KMS-11 (cell line): ENCODE measurements around the gene ISY1.
A peak's percentile ranks its signal among the peaks of the same experiment; 100 is the strongest.

Experiments
- H2AFZ ChIP-seq: fragments of 200-600 bp; sonication (generic); 2 replicates; pipeline ENCODE4 v1.6.1; 2016; ENCODE audit warnings: antibody characterized with exemption, mixed run types, low read depth
- H3K27ac ChIP-seq: fragments of 200-600 bp; sonication (generic); 2 replicates; pipeline ENCODE4 v1.6.1; 2016; ENCODE audit warnings: mild to moderate bottlenecking, mixed run types
- H3K27me3 ChIP-seq: fragments of 200-600 bp; sonication (generic); 2 replicates; pipeline ENCODE4 v1.6.1; 2017; ENCODE audit warnings: mild to moderate bottlenecking, low read depth, mixed run types, moderate library complexity; ENCODE audit not compliant: insufficient read depth
- H3K36me3 ChIP-seq: fragments of 200-600 bp; sonication (generic); 2 replicates; pipeline ENCODE4 v1.6.1; 2017; ENCODE audit warnings: mild to moderate bottlenecking, mixed run types; ENCODE audit not compliant: insufficient read depth
- H3K4me1 ChIP-seq: fragments of 200-600 bp; sonication (generic); 2 replicates; pipeline ENCODE4 v1.6.1; 2016; ENCODE audit warnings: mild to moderate bottlenecking, low read depth, mixed run types; ENCODE audit not compliant: poor library complexity, severe bottlenecking
- H3K4me2 ChIP-seq: fragments of 200-600 bp; sonication (generic); 2 replicates; pipeline ENCODE4 v1.7.0; 2016; ENCODE audit warnings: mild to moderate bottlenecking, mixed run types
- H3K4me3 ChIP-seq: fragments of 200-600 bp; sonication (generic); IDR thresholded peaks from 2 replicates; pipeline ENCODE4 v1.6.1; 2017; ENCODE audit warnings: low read depth, low read length, mixed read lengths; ENCODE audit not compliant: insufficient read depth
- H3K79me2 ChIP-seq: fragments of 200-600 bp; sonication (generic); 2 replicates; pipeline ENCODE4 v1.6.1; 2016; ENCODE audit warnings: low read depth, mixed run types; ENCODE audit not compliant: insufficient read depth
- H3K9ac ChIP-seq: fragments of 200-600 bp; sonication (generic); 2 replicates; pipeline ENCODE4 v1.6.1; 2016; ENCODE audit warnings: mild to moderate bottlenecking, mixed run types
- H4K20me1 ChIP-seq: fragments of 200-600 bp; sonication (generic); 2 replicates; pipeline ENCODE4 v1.6.1; 2016; ENCODE audit warnings: mild to moderate bottlenecking, mixed run types; ENCODE audit not compliant: insufficient read depth
- TF ChIP-seq, protein P1 (sequence below): fragments of 200-600 bp; sonication (generic); conservative IDR thresholded peaks from 2 replicates; pipeline ENCODE4 v1.6.1; 2017; ENCODE audit warnings: low read depth, mild to moderate bottlenecking, antibody characterized with exemption, low read length, moderate library complexity, mixed read lengths

The ISY1 gene

DNA sequence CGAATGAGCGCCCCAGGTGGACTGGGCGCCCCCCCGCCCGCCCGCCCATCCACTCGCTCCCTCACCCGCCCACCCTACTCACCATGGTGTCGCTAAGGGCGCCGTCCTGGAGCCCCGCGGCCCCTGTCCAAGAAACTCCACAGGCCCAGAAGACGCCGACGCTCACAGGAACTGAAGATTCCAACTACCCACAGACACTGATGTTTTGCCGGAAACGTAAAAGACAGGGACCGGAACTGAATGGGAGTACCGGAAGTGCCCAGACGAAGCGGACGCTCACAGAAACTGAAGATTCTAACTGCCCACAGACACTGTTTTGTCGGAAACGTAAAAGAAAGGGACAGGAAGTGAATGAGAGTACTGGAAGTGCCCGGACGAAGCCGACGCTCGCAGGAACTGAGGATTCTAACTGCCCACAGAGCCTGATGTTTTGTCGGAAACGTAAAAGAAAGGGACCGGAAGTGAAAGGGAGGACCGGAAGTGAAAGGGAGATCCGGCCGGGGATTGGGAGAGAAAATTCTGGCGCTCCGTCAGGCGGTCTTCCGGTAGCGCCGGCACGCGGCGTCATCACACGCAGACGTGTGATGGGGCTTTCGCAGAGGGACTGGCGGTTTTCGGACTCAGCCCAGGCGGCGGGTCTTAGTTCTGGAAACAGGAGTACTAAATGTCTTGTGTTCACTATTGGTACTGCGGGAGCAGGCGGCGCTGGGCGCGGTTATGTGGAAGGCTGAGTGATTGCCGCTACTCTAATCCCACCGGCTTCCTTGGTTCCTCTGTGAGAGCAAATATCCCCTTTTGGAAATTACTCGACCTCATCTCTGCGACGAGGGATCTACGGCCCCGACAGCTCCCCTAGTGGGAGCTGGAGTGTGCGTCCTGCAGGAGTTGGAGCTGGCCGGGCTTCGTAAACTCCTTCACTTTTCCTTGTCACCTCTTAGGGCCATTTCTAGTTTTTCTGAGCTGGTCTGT is at the start of gene ISY1:
Gene ISY1 (minus strand): TSS at position 173 of the 969 bp plus-strand sequence. CDS start 88 bp downstream, at position 85.
- H3K79me2 ChIP-seq: peaks cover 27% of the 10 kb centered on the region
- H3K36me3 ChIP-seq: no peaks in the 10 kb centered on the region
- peak within 1 kb of the TSS; percentile 92 for H3K27ac ChIP-seq
- H4K20me1 ChIP-seq: no peaks in the 10 kb centered on the region
- TF ChIP-seq, protein P1, sequence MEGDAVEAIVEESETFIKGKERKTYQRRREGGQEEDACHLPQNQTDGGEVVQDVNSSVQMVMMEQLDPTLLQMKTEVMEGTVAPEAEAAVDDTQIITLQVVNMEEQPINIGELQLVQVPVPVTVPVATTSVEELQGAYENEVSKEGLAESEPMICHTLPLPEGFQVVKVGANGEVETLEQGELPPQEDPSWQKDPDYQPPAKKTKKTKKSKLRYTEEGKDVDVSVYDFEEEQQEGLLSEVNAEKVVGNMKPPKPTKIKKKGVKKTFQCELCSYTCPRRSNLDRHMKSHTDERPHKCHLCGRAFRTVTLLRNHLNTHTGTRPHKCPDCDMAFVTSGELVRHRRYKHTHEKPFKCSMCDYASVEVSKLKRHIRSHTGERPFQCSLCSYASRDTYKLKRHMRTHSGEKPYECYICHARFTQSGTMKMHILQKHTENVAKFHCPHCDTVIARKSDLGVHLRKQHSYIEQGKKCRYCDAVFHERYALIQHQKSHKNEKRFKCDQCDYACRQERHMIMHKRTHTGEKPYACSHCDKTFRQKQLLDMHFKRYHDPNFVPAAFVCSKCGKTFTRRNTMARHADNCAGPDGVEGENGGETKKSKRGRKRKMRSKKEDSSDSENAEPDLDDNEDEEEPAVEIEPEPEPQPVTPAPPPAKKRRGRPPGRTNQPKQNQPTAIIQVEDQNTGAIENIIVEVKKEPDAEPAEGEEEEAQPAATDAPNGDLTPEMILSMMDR: peak; percentile 82
- no peaks in the 10 kb centered on the region for H3K27me3 ChIP-seq
- peak within 1 kb of the TSS; percentile 81 for H3K4me3 ChIP-seq
- peaks cover 38% of the 10 kb centered on the region for H3K4me1 ChIP-seq
- peak within 1 kb of the TSS; percentile 82 for H3K4me2 ChIP-seq
- H3K9ac ChIP-seq: peak within 1 kb of the TSS; percentile 79
- H2AFZ ChIP-seq: peak within 1 kb of the TSS; percentile 80

DNA sequence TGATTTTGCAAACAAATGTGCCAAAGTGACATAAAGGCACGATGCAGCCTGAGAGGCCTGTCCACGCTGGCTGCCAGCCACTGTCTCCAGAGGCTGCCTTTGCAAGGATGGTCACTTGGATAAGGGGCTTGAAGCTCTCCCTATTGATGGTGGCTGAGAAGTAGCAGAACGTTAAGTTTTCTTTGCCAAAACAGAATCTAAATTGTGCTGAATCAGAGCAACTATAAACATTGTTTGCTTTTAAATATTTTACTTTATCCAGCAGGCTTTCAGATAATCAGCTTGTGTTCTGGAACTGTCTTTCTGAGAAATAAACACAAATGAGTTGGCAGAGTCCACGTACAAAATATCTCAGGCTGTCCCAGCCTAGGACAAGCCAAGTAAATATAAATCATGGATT is 46.6 kb upstream of the ISY1 start:
- no peaks in the 10 kb centered on the region for H3K36me3 ChIP-seq
- no peak overlapping the region for H3K9ac ChIP-seq
- H3K4me3 ChIP-seq: no peak overlapping the region
- no peaks in the 10 kb centered on the region for H3K4me1 ChIP-seq
- TF ChIP-seq, protein P1: no peak
- no peak overlapping the region for H2AFZ ChIP-seq
- H3K27me3 ChIP-seq: no peaks in the 10 kb centered on the region
- no peak overlapping the region for H3K27ac ChIP-seq
- H4K20me1 ChIP-seq: no peaks in the 10 kb centered on the region
- H3K79me2 ChIP-seq: no peaks in the 10 kb centered on the region
- H3K4me2 ChIP-seq: no peak overlapping the region

DNA sequence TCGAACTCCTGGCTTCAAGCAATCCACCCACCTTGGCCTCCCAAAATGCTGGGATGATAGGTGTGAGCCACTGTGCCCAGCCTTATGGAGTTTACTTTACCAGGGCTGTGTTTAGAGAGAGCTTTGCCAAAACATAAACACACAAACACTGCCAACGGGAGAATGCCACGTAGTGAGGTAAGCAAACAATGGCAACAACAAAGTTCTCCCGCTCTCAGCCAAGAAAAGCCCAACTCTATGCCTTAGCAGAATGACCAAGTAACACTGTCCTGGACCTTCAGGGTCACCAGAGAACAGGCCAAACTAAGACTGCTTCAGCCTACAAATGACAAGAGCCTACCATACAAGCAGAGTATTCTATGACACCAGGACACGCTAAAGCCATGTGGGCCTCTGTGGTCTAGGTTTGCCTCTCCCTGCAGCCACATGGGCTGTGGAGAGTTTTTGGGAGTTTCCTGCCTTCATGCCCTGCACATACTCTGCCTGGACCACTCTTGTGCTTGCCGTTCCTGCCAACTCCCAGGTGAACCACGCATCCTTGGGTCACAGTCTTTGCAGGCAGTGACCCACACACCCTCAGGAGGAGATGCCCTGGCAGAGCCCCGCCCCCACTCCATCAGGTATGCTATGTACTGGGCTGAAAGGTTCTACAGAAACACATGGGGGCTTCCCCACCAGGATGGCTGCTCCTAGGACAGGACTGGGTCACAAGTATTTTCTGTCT is 44.4 kb upstream of the ISY1 start:
- no peak overlapping the region for H3K4me2 ChIP-seq
- TF ChIP-seq, protein P1: no peak
- H3K9ac ChIP-seq: no peak overlapping the region
- H3K4me1 ChIP-seq: no peaks in the 10 kb centered on the region
- no peaks in the 10 kb centered on the region for H3K79me2 ChIP-seq
- no peaks in the 10 kb centered on the region for H4K20me1 ChIP-seq
- no peaks in the 10 kb centered on the region for H3K36me3 ChIP-seq
- H3K4me3 ChIP-seq: no peak overlapping the region
- no peak overlapping the region for H3K27ac ChIP-seq
- H2AFZ ChIP-seq: no peak overlapping the region
- H3K27me3 ChIP-seq: no peaks in the 10 kb centered on the region

DNA sequence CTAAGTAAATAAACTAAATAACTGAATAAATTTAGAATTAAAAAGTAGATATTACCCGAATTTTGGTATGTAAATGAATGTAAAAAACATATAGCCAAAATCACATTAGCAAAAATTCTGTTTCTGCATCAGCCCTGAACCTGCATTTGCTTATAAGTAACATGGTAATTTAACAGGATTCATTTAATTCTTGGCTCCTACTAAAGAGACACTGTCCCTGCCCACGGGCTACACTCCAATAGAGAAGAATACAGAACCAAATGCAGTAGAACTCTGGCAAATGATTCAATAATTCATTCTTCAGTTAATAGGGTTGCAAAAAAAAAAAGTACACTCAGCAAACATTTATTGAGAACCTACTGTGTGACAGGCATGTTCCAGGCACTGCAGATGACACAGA is 43.6 kb upstream of the ISY1 start:
- Histone ChIP-seq H3K27ac (no peak overlapping the region), H2AFZ (no peak overlapping the region), H3K27me3 (no peaks in the 10 kb centered on the region), H4K20me1 (no peaks in the 10 kb centered on the region), H3K4me3 (no peak overlapping the region), H3K9ac (no peak overlapping the region), H3K36me3 (no peaks in the 10 kb centered on the region), H3K79me2 (no peaks in the 10 kb centered on the region), H3K4me1 (no peaks in the 10 kb centered on the region), H3K4me2 (no peak overlapping the region)
- TF ChIP-seq, protein P1: no peak
